UCSD-AML1 (cell line): ENCODE measurements around the gene TMEM151A.
A peak's percentile ranks its signal among the peaks of the same experiment; 100 is the strongest.
"Not testable (repeated sequence)": the region's sequence is repeated elsewhere in the genome, so short reads cannot be mapped to it uniquely, and the experiment has no call there.

ENCODE experiments used
- DNase-seq: peaks from one replicate; lab custom pipeline; 2025; ENCODE audit not compliant: unreplicated experiment; lab: John Stamatoyannopoulos, UW

TMEM151A gene

GRCh38 chr11:66291706-66292542, at the start of gene TMEM151A:
TSS of gene TMEM151A (plus strand) at chr11:66291894. CDS start at chr11:66292014, 120 bp downstream.
- DNase-seq: no peak

- DNase-seq: no peak
Observed at GRCh38 chr11:66242095-66242765, 49.5 kb upstream of the TMEM151A start.

DNA sequence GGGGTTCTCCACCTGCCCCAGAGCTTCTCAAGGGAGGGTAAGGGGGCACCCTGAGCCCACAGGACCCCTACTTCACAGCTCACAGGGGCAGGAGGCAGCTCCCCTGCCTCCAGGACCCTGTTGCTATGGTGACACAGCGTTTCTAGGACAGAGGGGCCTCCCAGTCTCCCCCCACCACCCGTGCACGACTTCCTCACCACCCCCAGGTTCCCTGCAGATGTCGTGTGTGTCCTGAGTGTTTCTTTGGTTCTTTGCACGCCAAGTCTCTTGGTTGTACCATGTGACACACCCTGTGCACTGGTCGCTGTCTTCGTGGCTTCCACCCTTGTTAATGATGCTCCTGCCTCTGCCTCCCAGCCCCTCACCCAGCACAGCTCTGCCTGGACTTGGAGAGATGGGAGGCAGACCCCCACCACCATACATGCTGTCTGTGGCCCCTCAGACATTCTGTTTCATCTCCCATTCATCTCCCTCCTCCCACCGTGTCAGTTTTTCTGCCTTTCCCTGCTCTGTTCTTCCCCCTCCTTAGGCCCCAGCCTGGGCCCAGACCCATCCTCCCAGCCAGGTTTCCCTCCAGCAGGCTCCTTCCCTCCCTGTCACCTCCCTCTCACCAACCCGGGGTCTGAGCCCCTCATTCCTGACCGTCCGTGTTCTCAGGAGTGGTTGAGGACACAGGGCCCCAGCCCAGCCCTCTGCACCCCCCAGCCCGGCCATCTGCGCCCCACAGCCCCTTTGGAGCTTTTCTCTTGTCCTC, 47.7 kb upstream of the TMEM151A start:
- DNase-seq: no peak

DNA sequence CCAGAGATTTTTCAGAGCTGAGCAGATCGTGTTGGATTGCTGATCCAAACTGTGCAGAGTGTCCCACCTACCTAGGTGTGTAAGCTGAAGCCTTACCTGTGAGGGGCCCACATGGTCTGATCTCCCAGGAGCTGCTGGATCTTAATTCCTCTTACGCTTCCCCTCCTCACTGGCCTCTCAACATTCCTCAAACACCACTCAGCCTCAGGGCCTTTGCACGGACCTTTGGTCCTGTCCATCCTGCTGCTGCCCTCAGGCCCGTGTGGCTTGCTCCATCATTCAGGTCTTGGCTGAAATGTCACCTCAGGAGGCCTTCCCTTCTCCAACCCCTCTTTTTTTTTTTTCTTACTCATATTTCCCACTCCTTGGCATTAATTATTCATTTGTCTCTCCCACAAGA, 44.4 kb upstream of the TMEM151A start:
- no peak for DNase-seq

DNA sequence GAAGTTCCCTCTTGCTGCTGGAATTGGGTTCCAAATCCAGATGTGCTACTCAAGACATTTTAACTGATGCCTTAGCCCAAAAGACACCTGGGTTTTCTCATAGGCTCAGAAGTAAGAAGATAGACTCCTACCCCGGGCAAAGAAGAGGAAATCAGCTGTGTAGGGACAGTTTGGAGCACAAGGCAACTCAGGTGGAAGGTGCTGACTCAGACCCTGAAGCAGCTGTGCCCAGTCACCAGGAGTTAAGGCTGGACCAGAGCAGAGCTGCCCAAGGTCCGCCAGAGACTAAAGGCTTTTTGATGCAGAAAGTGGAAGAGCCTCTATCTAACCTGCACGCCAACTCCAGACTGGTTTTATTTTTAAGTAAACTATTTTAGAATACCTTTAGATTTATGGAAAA, 43.9 kb upstream of the TMEM151A start:
- no peak for DNase-seq

DNA sequence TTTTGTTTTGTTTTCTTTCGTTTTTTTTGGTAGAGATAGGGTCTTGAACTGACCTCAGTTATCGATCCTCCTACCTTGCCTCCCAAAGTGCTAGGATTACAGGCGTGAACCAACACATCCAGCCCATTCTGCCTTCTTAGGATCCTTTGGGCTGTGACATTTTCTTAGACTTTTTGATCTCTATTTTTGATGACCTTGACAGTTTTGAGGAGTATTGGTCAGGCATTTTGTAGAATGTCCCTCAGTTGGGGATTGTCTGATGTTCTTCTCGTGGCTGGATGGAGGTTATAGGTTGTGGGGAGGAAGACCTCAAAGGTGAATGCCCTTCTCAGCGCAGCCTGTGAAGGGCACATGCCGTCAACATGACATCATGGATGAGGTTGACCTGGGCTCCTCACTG, 42.8 kb upstream of the TMEM151A start:
- no peak for DNase-seq

DNA sequence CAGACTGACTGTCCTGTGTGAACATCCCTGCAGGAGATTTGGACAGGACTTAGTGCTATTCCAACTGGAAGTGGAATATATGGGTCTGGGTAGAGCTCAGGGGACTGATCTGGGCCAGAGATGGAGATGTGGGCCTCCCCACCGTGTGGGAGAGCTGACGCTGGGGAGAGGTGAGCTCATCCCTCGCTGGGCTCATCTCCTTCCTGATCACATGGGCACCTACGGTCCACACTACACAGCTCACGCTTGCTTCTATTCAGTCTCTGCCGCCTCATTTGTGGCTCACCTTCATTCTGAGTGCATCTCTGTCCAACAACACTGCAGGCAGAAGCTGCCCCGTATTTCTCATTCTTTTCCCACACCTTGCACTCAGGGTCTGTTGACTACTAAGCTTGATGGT, 39.9 kb upstream of the TMEM151A start:
- DNase-seq: no peak

DNA sequence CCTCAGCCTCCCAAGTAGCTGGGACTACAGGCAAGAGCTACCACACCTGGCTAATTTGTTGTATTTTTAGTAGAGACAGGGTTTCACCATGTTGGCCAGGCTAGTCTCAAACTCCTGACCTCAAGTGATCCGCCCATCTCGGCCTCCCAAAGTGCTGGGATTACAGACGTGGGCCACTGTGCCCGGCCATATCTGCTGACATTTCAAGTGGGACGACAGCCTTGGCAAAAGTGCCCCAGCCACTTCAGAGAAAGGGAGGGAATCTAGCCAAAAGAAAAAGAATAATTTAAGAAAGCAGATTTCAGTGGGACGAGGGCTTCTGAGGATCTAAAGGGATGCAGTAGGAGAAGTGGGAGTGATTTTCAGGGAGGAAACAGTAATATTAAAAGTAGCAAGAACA, 38.6 kb upstream of the TMEM151A start:
- not testable (repeated sequence) for DNase-seq

GRCh38 chr11:66258473-66258893, 33.2 kb upstream of the TMEM151A start:
- DNase-seq: no peak

DNA sequence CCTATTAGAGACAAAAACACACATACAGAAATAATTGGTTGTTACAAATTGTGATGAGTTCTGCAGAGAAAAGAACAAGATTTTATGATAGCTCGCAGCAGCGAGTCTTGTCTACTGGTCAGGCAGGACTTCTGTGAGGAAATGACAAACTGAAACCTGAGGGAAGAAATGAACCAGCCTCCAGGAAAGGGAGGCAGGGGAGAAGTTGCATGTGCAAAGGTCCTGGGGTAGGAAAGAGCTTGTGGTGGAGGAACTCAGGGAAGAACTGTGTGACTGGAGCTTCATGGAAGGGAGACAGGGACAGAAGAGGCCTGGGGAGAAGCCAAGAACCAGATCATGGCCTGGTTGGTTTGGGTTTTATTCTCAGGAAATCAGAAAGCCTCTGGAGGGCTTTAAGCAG, 32.5 kb upstream of the TMEM151A start:
- DNase-seq: no peak

GRCh38 chr11:66259956-66260355, 31.7 kb upstream of the TMEM151A start:
- no peak for DNase-seq

- DNase-seq: no peak
Observed at GRCh38 chr11:66261578-66261977, 30.1 kb upstream of the TMEM151A start.

GRCh38 chr11:66262191-66262590, 29.5 kb upstream of the TMEM151A start:
- no peak for DNase-seq

DNA sequence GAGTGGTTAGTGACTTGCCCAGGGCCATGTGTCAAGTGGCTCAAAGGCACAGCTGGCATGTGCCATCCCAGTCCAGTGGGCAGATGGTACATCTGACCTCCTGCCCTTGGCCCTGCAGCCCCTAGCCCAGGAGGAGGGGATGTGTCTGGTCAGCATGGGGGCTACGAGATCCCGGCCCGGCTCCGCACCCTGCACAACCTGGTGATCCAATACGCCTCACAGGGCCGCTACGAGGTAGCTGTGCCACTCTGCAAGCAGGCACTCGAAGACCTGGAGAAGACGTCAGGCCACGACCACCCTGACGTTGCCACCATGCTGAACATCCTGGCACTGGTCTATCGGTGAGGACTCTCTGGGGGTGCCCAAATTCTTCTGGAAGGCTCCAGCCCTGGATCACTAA, 29.0 kb upstream of the TMEM151A start:
- no peak for DNase-seq

- DNase-seq: no peak
Observed at GRCh38 chr11:66263231-66263630, 28.5 kb upstream of the TMEM151A start.

DNA sequence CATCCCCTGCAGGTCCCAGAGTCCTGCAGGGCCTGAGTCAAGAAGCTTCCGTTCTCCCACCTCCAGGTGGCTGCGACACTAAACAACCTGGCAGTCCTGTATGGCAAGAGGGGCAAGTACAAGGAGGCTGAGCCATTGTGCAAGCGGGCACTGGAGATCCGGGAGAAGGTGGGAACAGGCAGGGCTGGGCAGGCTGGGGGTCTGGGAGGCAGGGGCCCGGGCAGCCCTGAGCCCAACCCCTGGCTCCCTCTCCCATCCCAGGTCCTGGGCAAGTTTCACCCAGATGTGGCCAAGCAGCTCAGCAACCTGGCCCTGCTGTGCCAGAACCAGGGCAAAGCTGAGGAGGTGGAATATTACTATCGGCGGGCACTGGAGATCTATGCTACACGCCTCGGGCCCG, 27.9 kb upstream of the TMEM151A start:
- no peak for DNase-seq

- DNase-seq: no peak
Observed at GRCh38 chr11:66264383-66264782, 27.3 kb upstream of the TMEM151A start.

GRCh38 chr11:66264914-66265313, 26.8 kb upstream of the TMEM151A start:
- DNase-seq: peak; percentile 17

- DNase-seq: no peak
Observed at GRCh38 chr11:66265531-66266377, 25.9 kb upstream of the TMEM151A start.

- no peak for DNase-seq
Observed at GRCh38 chr11:66266378-66267038, 25.2 kb upstream of the TMEM151A start.
